Measurements from ENCODE around the gene TLL1.

GRCh38 chr4:165873298-165874071, 448 bp downstream of the TLL1 start:
- TF ChIP-seq CTCF (conservative IDR thresholded peaks at IDR 0.05 in 1 of 2, IDR thresholded peaks at IDR 0.05 in 1 of 2; ENCODE audit: extremely low read depth in 1 of 2, insufficient read depth in 1 of 2, low read depth in 1 of 2, low read length in 2 of 2) (no peak), EZH2 (IDR thresholded peaks at IDR 0.05; ENCODE audit: borderline replicate concordance, low read length) (no peak)
